GM23248 (cell line): Measurements from ENCODE around the gene CDK14. TPM values are rescaled to one million over a fixed set of nuclear protein-coding genes. Genes with fewer than 3 reads are reported as not detected.
A peak's percentile ranks its signal among the peaks of the same experiment; 100 is the strongest.

ENCODE experiments used
- DNase-seq: peaks from one replicate; pipeline ENCODE4 v3.0.0-alpha.2; 2015
- H2AFZ ChIP-seq: fragments of 200-600 bp; sonication (generic); 2 replicates; pipeline ENCODE4 v1.6.1; 2016; ENCODE audit warnings: antibody characterized with exemption
- H3F3A ChIP-seq: fragments of 200-600 bp; sonication (generic); 2 replicates; pipeline ENCODE4 v1.6.1; 2016; ENCODE audit warnings: mild to moderate bottlenecking, antibody characterized with exemption, mixed run types; ENCODE audit not compliant: insufficient read depth
- H3K27ac ChIP-seq: fragments of 200-600 bp; sonication (generic); 2 replicates; pipeline ENCODE4 v1.5.1; 2016; ENCODE audit warnings: mild to moderate bottlenecking
- H3K27me3 ChIP-seq: fragments of 200-600 bp; sonication (generic); replicated peaks from 2 replicates; pipeline ENCODE4 v1.6.1; 2016; ENCODE audit warnings: mild to moderate bottlenecking; ENCODE audit not compliant: insufficient read depth
- H3K36me3 ChIP-seq: fragments of 200-600 bp; sonication (generic); 2 replicates; pipeline ENCODE4 v1.6.1; 2016; ENCODE audit warnings: low read depth, mild to moderate bottlenecking
- H3K4me1 ChIP-seq: fragments of 200-600 bp; sonication (generic); 2 replicates; pipeline ENCODE4 v1.6.1; 2016; ENCODE audit warnings: mild to moderate bottlenecking; ENCODE audit not compliant: insufficient read depth
- H3K4me2 ChIP-seq: fragments of 200-600 bp; sonication (generic); one replicate; pipeline ENCODE4 v1.6.1; 2016; ENCODE audit warnings: mild to moderate bottlenecking; ENCODE audit not compliant: unreplicated experiment
- H3K4me3 ChIP-seq: fragments of 200-600 bp; sonication (generic); 2 replicates; pipeline ENCODE4 v1.5.1; 2016; ENCODE audit warnings: mild to moderate bottlenecking
- H3K79me2 ChIP-seq: fragments of 200-600 bp; sonication (generic); 2 replicates; pipeline ENCODE4 v1.6.1; 2016; ENCODE audit warnings: mild to moderate bottlenecking; ENCODE audit not compliant: insufficient read depth
- H3K9ac ChIP-seq: fragments of 200-600 bp; sonication (generic); 2 replicates; pipeline ENCODE4 v1.6.1; 2016; ENCODE audit warnings: mild to moderate bottlenecking
- H3K9me2 ChIP-seq: fragments of 200-600 bp; sonication (generic); 2 replicates; pipeline ENCODE4 v1.6.1; 2016; ENCODE audit warnings: mixed run types, mild to moderate bottlenecking, moderate library complexity; ENCODE audit not compliant: insufficient read depth
- H3K9me3 ChIP-seq: fragments of 200-600 bp; sonication (generic); one replicate; pipeline ENCODE4 v1.6.1; 2017; ENCODE audit warnings: low read depth
- H4K20me1 ChIP-seq: fragments of 200-600 bp; sonication (generic); 2 replicates; pipeline ENCODE4 v1.6.0; 2016; ENCODE audit not compliant: insufficient read depth
- EZH2 ChIP-seq: fragments of 200-600 bp; sonication (generic); IDR thresholded peaks from 2 replicates; pipeline ENCODE4 v1.6.1; 2018; ENCODE audit warnings: antibody characterized with exemption, mild to moderate bottlenecking; ENCODE audit not compliant: insufficient read depth, poor library complexity, severe bottlenecking
- EZH2phosphoT487 ChIP-seq: fragments of 200-600 bp; sonication (generic); IDR thresholded peaks from 2 replicates; pipeline ENCODE4 v1.6.1; 2018; ENCODE audit warnings: antibody characterized with exemption, moderate library complexity, mild to moderate bottlenecking, low read depth; ENCODE audit not compliant: insufficient read depth
- WGBS, 2 experiments: methylation state at CpG; one replicate each; pipeline ENCODE4 v1.1.6; 2015 to 2017; ENCODE audit warnings: low lambda C conversion rate in 2 of 2, low coverage in 1 of 2; ENCODE audit errors: missing lambda C conversion rate in 2 of 2; 5-methylcytosine and 5-hydroxymethylcytosine counted together
- in situ Hi-C: fragments of 300-500 bp; cut with MboI; formaldehyde crosslinking; loops from 2 replicates; pipeline ENCODE4 v1.15.0; 2020
- polyA plus RNA-seq: library from polyadenylated mRNA; unstranded; fragments of >200 nt; fragmentation: Nextera tagmentation; extraction: Ambion mirVana; gene quantifications from 2 replicates; pipeline ENCODE4 v1.2.1, GENCODE V29; 2016
- total RNA-seq: library from RNA; depleted of rRNA; stranded (reverse); fragments of >200 nt; shearing (Covaris generic); gene quantifications from 2 replicates; pipeline ENCODE4 v1.2.3, GENCODE V29; 2014

Gene CDK14
- total and polyA plus RNA-seq, 2 experiments from 2014 or later: 19.9 to 21.2 TPM

DNA sequence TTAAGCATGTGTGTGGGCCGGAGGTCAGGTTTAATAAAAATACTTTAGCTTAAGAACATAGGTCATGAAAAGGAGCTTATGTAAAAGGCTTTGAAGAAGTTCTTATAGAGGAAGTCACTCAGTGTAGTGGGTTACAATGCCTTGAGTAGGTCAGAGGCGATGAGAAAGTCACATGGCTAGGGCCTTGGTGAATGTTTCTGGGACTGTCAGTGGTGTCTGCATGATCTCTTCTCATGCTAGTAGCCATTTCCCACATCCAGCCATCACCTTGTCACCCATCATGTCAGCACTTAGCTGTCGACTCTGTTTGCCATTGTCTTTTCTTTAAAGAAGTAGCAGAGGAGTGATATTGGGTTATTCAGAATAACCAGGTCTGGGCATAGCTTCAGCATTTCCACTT lies 236.6 kb downstream of the CDK14 start:
- Histone ChIP-seq H3K9me2 (no peaks in the 10 kb centered on the region), H3K4me2 (no peak overlapping the region), H3K27ac (no peak overlapping the region), H3K4me3 (no peak overlapping the region), H3K27me3 (no peaks in the 10 kb centered on the region), H3K4me1 (peaks cover 26% of the 10 kb centered on the region), H3F3A (peaks cover 24% of the 10 kb centered on the region), H3K9ac (no peak overlapping the region), H2AFZ (no peak overlapping the region), H3K36me3 (no peaks in the 10 kb centered on the region), H4K20me1 (no peaks in the 10 kb centered on the region), H3K79me2 (peaks cover 52% of the 10 kb centered on the region), H3K9me3 (no peaks in the 10 kb centered on the region)
- WGBS, 2 experiments: 98 to 99% methylated on average over 3 of the region's 3 CpGs
- no peak for DNase-seq
- in situ Hi-C loops: no loop called here
- TF ChIP-seq EZH2phosphoT487 (no peak), EZH2 (no peak)

GRCh38 chr7:90833443-90833842 lies 237.3 kb downstream of the CDK14 start:
- Histone ChIP-seq H3K36me3 (no peaks in the 10 kb centered on the region), H3K4me3 (no peak overlapping the region), H3K27ac (no peak overlapping the region), H3K79me2 (peaks cover 52% of the 10 kb centered on the region), H3K9me3 (no peaks in the 10 kb centered on the region), H3K4me1 (peaks cover 19% of the 10 kb centered on the region), H3K27me3 (no peaks in the 10 kb centered on the region), H3K9me2 (no peaks in the 10 kb centered on the region), H3K9ac (no peak overlapping the region), H3K4me2 (peak overlapping the region; percentile 1), H2AFZ (no peak overlapping the region), H3F3A (peaks cover 18% of the 10 kb centered on the region), H4K20me1 (no peaks in the 10 kb centered on the region)
- WGBS, 2 experiments: 97 to 100% methylated on average over 1 of the region's 1 CpG
- peak; percentile 9 for DNase-seq
- TF ChIP-seq EZH2 (no peak), EZH2phosphoT487 (no peak)
- in situ Hi-C loops: no loop called here

DNA sequence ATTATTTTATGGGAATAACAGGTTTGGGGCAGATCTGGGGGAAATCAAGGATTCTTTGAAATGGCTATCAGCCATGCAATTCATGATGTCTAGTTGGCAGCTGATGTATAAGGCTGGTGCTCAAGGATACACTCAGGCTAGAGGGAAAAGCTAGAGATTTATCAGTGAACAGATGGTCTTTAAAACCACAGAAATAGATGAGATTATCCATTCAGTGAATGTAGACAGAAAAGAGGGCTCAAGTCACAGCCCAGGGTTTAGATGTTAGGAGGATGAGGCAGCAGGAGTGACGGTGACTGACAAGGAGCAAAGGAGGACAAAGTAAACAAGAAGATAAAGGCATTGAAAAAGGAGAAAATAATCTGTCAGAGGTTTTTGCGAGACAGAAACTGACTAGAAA lies 238.7 kb downstream of the CDK14 start:
- Histone ChIP-seq H3K27me3 (no peaks in the 10 kb centered on the region), H3K9me2 (no peaks in the 10 kb centered on the region), H3K4me1 (peaks cover 10% of the 10 kb centered on the region), H3K27ac (no peak overlapping the region), H2AFZ (no peak overlapping the region), H4K20me1 (no peaks in the 10 kb centered on the region), H3K4me2 (no peak overlapping the region), H3K36me3 (no peaks in the 10 kb centered on the region), H3F3A (0 out of 2 replicates have a peak, but pooled peaks cover 7% of the 10 kb centered on the region), H3K4me3 (no peak overlapping the region), H3K9ac (no peak overlapping the region), H3K9me3 (no peaks in the 10 kb centered on the region), H3K79me2 (peaks cover 63% of the 10 kb centered on the region)
- TF ChIP-seq EZH2 (no peak), EZH2phosphoT487 (no peak)
- WGBS, 2 experiments: 68 to 73% methylated on average over 2 of the region's 2 CpGs
- no peak for DNase-seq
- in situ Hi-C loops: no loop called here

DNA sequence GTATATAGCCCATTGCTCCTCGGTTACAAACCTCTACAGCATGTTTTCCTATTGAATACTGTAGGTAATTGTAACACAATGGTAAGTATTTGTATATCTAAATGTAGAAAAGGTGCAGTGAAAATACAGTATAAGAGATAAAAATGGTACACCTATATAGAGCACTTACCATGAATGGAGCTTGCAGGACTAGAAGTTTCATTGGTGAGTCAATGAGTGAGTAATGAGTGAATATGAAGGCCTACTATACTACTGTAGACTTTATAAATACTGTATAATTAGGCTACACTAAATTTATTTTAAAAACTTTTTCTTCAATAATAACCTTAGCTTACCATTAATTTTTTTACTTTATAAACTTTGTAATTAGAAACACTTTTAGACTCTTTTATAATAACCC lies 239.7 kb downstream of the CDK14 start:
- Histone ChIP-seq H3K4me1 (peaks cover 10% of the 10 kb centered on the region), H3K27ac (no peak overlapping the region), H4K20me1 (no peaks in the 10 kb centered on the region), H3F3A (0 out of 2 replicates have a peak, but pooled peaks cover 5% of the 10 kb centered on the region), H2AFZ (no peak overlapping the region), H3K79me2 (peaks cover 69% of the 10 kb centered on the region), H3K9me3 (no peaks in the 10 kb centered on the region), H3K9me2 (no peaks in the 10 kb centered on the region), H3K36me3 (no peaks in the 10 kb centered on the region), H3K27me3 (no peaks in the 10 kb centered on the region), H3K4me2 (no peak overlapping the region), H3K4me3 (no peak overlapping the region), H3K9ac (no peak overlapping the region)
- DNase-seq: no peak
- TF ChIP-seq EZH2phosphoT487 (no peak), EZH2 (no peak)
- in situ Hi-C loops: no loop called here
- WGBS, 2 experiments: 91 to 100% methylated on average over 1 of the region's 1 CpG

DNA sequence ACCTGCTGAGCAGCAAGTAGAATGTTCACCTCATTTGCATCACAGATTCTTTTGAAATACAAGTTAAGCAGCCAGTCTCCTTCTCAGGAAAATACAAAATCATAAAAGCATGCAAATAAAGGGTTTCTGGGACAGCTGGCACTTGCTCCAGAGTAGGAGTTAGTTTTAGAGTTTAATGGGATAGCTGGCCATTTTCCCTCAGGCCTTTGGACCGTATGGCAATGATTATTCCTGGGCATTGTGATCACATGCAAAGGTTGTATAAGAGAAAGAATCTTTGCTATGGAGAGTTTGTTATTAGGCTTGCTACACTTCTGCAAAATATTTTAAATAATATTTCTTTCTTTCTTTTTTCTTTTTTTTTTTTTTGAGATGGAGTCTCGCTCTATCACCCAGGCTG lies 240.8 kb downstream of the CDK14 start:
- Histone ChIP-seq H3K4me3 (no peak overlapping the region), H3K9ac (no peak overlapping the region), H2AFZ (no peak overlapping the region), H3K9me2 (no peaks in the 10 kb centered on the region), H3K27me3 (no peaks in the 10 kb centered on the region), H3K79me2 (peaks cover 62% of the 10 kb centered on the region), H3K4me2 (no peak overlapping the region), H3K4me1 (peaks cover 10% of the 10 kb centered on the region), H4K20me1 (no peaks in the 10 kb centered on the region), H3K9me3 (no peaks in the 10 kb centered on the region), H3F3A (0 out of 2 replicates have a peak, but pooled peaks cover 5% of the 10 kb centered on the region), H3K36me3 (no peaks in the 10 kb centered on the region), H3K27ac (no peak overlapping the region)
- in situ Hi-C loops: no loop called here
- TF ChIP-seq EZH2 (no peak), EZH2phosphoT487 (no peak)
- peak; percentile 19 for DNase-seq
- 89 to 94% methylated on average over 2 of the region's 2 CpGs for WGBS, 2 experiments
